ENCODE measurements around the gene CPSF4L.
A peak's percentile ranks its signal among the peaks of the same experiment; 100 is the strongest.

The CPSF4L gene

GRCh38 chr17:73240561-73240960 lies 21.1 kb downstream of the CPSF4L start:
- Histone ChIP-seq H3K9me3 (ENCODE audit: control insufficient read depth, low read length) (no peaks in the 10 kb centered on the region), H3K9ac (no peak overlapping the region), H3K27ac (no peak overlapping the region), H3K27me3 (ENCODE audit: control insufficient read depth, insufficient read depth, low read length) (no peaks in the 10 kb centered on the region), H3K4me3 (ENCODE audit: low read depth, low read length) (no peak overlapping the region), H2AFZ (no peak overlapping the region), H3K4me1 (no peaks in the 10 kb centered on the region), H3K36me3 (ENCODE audit: control insufficient read depth, insufficient read depth, low read length) (no peaks in the 10 kb centered on the region), H3K4me2 (ENCODE audit: low read length) (peak overlapping the region; percentile 12), H3K79me2 (no peaks in the 10 kb centered on the region)
- TF ChIP-seq, protein P1, sequence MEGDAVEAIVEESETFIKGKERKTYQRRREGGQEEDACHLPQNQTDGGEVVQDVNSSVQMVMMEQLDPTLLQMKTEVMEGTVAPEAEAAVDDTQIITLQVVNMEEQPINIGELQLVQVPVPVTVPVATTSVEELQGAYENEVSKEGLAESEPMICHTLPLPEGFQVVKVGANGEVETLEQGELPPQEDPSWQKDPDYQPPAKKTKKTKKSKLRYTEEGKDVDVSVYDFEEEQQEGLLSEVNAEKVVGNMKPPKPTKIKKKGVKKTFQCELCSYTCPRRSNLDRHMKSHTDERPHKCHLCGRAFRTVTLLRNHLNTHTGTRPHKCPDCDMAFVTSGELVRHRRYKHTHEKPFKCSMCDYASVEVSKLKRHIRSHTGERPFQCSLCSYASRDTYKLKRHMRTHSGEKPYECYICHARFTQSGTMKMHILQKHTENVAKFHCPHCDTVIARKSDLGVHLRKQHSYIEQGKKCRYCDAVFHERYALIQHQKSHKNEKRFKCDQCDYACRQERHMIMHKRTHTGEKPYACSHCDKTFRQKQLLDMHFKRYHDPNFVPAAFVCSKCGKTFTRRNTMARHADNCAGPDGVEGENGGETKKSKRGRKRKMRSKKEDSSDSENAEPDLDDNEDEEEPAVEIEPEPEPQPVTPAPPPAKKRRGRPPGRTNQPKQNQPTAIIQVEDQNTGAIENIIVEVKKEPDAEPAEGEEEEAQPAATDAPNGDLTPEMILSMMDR (IDR thresholded peaks at IDR 0.05) = no peak

DNA sequence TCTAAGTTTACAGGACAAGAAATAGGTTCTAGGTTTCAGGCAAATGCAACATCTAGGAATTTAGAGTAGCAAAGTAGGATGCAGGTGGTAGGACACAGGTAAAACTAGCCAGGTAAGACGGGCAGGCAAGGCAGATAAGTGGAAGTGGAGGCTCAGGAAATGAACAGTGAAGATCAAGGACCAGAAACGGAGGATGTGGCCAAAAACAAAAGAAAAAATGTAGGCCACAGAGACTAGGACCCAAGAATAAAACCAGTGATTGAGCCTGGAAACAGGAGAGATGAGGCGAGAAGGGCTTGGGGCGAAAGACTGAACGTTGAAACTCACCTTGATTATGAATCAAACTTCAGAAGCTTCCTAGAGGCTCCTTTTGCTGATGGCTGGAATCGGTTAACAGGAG lies 24.0 kb downstream of the CPSF4L start:
- Histone ChIP-seq H3K27ac (no peak overlapping the region), H3K36me3 (ENCODE audit: control insufficient read depth, insufficient read depth, low read length) (no peaks in the 10 kb centered on the region), H3K9me3 (ENCODE audit: control insufficient read depth, low read length) (no peaks in the 10 kb centered on the region), H3K4me1 (peaks cover 6% of the 10 kb centered on the region), H2AFZ (no peak overlapping the region), H3K79me2 (peaks cover 7% of the 10 kb centered on the region), H3K27me3 (ENCODE audit: control insufficient read depth, insufficient read depth, low read length) (no peaks in the 10 kb centered on the region), H3K4me3 (ENCODE audit: low read depth, low read length) (no peak overlapping the region), H3K9ac (no peak overlapping the region), H3K4me2 (ENCODE audit: low read length) (no peak overlapping the region)
- TF ChIP-seq, protein P1 (IDR thresholded peaks at IDR 0.05) = no peak

- Histone ChIP-seq H3K4me3 (ENCODE audit: low read depth, low read length) (no peak overlapping the region), H2AFZ (no peak overlapping the region), H3K4me1 (peaks cover 8% of the 10 kb centered on the region), H3K4me2 (ENCODE audit: low read length) (no peak overlapping the region), H3K9me3 (ENCODE audit: control insufficient read depth, low read length) (no peaks in the 10 kb centered on the region), H3K79me2 (peaks cover 7% of the 10 kb centered on the region), H3K27me3 (ENCODE audit: control insufficient read depth, insufficient read depth, low read length) (no peaks in the 10 kb centered on the region), H3K9ac (no peak overlapping the region), H3K36me3 (ENCODE audit: control insufficient read depth, insufficient read depth, low read length) (no peaks in the 10 kb centered on the region), H3K27ac (no peak overlapping the region)
- TF ChIP-seq, protein P1 (IDR thresholded peaks at IDR 0.05) = no peak
These were observed 26.9 kb downstream of the CPSF4L start for GRCh38 chr17:73234736-73235135.

DNA sequence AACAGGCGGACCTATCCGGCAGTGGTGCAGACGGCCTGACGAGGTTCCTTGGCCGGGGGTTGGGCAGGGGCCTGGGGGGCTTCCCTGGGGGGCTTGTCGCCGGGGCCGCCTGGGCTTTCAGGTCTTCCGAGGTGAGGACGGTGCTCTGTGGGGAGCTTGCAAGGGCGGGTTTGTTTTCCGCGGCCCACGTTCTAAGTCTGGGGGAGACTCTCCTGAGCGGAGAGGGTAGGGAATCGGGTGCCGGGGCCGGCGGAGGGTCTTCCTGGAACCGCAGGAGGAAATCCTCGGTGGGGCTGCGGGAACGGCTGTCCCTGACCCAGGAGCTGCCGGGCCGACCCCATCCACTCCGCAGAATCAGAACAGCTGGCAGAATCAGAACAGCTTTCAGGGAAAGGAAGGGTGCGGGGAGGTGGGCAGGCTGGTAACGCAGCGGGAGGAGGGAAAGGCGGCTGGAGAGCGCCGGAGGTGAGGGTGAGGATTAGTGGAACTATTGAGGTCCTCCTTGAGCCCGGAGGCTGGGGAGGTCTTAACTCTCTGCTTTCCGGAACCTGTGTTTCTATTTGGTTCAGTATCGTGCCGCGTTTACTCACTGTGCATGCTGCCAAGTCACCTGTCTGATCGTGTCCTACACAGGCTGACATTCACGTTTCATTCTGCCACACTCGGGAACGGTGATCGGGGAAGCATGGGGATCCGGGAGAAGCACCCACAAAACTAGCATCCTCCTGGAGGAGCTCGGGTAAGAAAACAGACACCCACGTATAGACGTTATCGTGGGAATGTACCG lies 28.9 kb downstream of the CPSF4L start:
- peak overlapping the region; percentile 81 for H3K4me3 ChIP-seq (ENCODE audit: low read depth, low read length)
- peak overlapping the region; percentile 82 for H2AFZ ChIP-seq
- no peaks in the 10 kb centered on the region for H3K9me3 ChIP-seq (ENCODE audit: control insufficient read depth, low read length)
- peak overlapping the region; percentile 32 for H3K9ac ChIP-seq
- peak overlapping the region; percentile 89 for H3K4me2 ChIP-seq (ENCODE audit: low read length)
- peaks cover 13% of the 10 kb centered on the region for H3K4me1 ChIP-seq
- H3K27me3 ChIP-seq (ENCODE audit: control insufficient read depth, insufficient read depth, low read length) = no peaks in the 10 kb centered on the region
- H3K36me3 ChIP-seq (ENCODE audit: control insufficient read depth, insufficient read depth, low read length) = no peaks in the 10 kb centered on the region
- peaks cover 9% of the 10 kb centered on the region for H3K79me2 ChIP-seq
- peak overlapping the region; percentile 74 for H3K27ac ChIP-seq
- TF ChIP-seq, protein P1 (IDR thresholded peaks at IDR 0.05) = no peak
